SU-DHL-6 (cell line): Measurements from ENCODE around the gene SPTBN1.

Source experiments
- H2AFZ ChIP-seq: fragments of 200-600 bp; sonication (generic); 2 replicates; pipeline ENCODE4 v1.6.1; 2014; ENCODE audit warnings: low read depth, mild to moderate bottlenecking, moderate library complexity, mixed read lengths, antibody characterized with exemption, low read length; ENCODE audit not compliant: severe bottlenecking
- H3F3A ChIP-seq: fragments of 200-600 bp; shearing (Covaris generic); 2 replicates; pipeline ENCODE4 v1.6.0; 2016; ENCODE audit warnings: antibody characterized with exemption, mild to moderate bottlenecking; ENCODE audit not compliant: insufficient read depth
- H3K27ac ChIP-seq: fragments of 200-600 bp; sonication (generic); 2 replicates; pipeline ENCODE4 v1.5.1; 2016; ENCODE audit warnings: low read depth, mild to moderate bottlenecking, low read length, moderate library complexity, mixed read lengths
- H3K27me3 ChIP-seq: fragments of 200-600 bp; sonication (generic), shearing (Covaris generic); 2 replicates; pipeline ENCODE4 v1.6.0; 2014; ENCODE audit warnings: mild to moderate bottlenecking, low read length
- H3K36me3 ChIP-seq: fragments of 200-600 bp; sonication (generic); 2 replicates; pipeline ENCODE4 v1.6.1; 2014; ENCODE audit warnings: mild to moderate bottlenecking, low read length, mixed read lengths
- H3K4me2 ChIP-seq: fragments of 300-600, 200-600 bp; shearing (Covaris generic), sonication (generic); 2 replicates; pipeline ENCODE4 v1.6.0; 2014; ENCODE audit warnings: low read length, low read depth, mild to moderate bottlenecking; ENCODE audit not compliant: poor library complexity, severe bottlenecking
- H3K4me3 ChIP-seq: fragments of 200-600 bp; sonication (generic); 2 replicates; pipeline ENCODE4 v1.5.1; 2014; ENCODE audit warnings: antibody characterized with exemption, low read length, mild to moderate bottlenecking, mixed read lengths; ENCODE audit not compliant: insufficient read depth, poor library complexity, severe bottlenecking
- H3K79me2 ChIP-seq: fragments of 200-600 bp; sonication (generic); 2 replicates; pipeline ENCODE4 v1.6.1; 2014; ENCODE audit warnings: mild to moderate bottlenecking, low read length, moderate library complexity; ENCODE audit not compliant: insufficient read depth
- H3K9ac ChIP-seq: fragments of 200-600 bp; sonication (generic); 2 replicates; pipeline ENCODE4 v1.7.0; 2014; ENCODE audit warnings: mild to moderate bottlenecking, low read length
- H3K9me2 ChIP-seq: fragments of 200-600 bp; sonication (generic); replicated peaks from 2 replicates; pipeline ENCODE4 v1.6.1; 2014; ENCODE audit warnings: low read length; ENCODE audit not compliant: insufficient read depth
- H3K9me3 ChIP-seq: fragments of 200-600 bp; sonication (generic); 2 replicates; pipeline ENCODE4 v1.6.1; 2014; ENCODE audit warnings: low read length, mixed read lengths; ENCODE audit not compliant: insufficient read depth
- H4K20me1 ChIP-seq: fragments of 200-600 bp; sonication (generic); 2 replicates; pipeline ENCODE4 v1.6.1; 2014; ENCODE audit warnings: low read depth, mild to moderate bottlenecking, antibody characterized with exemption, low read length, moderate library complexity, mixed read lengths
- CTCF ChIP-seq: fragments of 200-600 bp; sonication (generic); IDR thresholded peaks from one replicate; pipeline ENCODE4 v1.5.1; 2017; ENCODE audit warnings: antibody characterized with exemption, mild to moderate bottlenecking, low read length, moderate library complexity; ENCODE audit not compliant: insufficient read depth, poor library complexity, severe bottlenecking
- EZH2phosphoT487 ChIP-seq: fragments of 200-600 bp; sonication (generic), shearing (Covaris generic); conservative IDR thresholded peaks from 2 replicates; pipeline ENCODE4 v1.6.1; 2018; ENCODE audit warnings: mild to moderate bottlenecking, antibody characterized with exemption, low read length, moderate library complexity, mixed read lengths

SPTBN1 gene

DNA sequence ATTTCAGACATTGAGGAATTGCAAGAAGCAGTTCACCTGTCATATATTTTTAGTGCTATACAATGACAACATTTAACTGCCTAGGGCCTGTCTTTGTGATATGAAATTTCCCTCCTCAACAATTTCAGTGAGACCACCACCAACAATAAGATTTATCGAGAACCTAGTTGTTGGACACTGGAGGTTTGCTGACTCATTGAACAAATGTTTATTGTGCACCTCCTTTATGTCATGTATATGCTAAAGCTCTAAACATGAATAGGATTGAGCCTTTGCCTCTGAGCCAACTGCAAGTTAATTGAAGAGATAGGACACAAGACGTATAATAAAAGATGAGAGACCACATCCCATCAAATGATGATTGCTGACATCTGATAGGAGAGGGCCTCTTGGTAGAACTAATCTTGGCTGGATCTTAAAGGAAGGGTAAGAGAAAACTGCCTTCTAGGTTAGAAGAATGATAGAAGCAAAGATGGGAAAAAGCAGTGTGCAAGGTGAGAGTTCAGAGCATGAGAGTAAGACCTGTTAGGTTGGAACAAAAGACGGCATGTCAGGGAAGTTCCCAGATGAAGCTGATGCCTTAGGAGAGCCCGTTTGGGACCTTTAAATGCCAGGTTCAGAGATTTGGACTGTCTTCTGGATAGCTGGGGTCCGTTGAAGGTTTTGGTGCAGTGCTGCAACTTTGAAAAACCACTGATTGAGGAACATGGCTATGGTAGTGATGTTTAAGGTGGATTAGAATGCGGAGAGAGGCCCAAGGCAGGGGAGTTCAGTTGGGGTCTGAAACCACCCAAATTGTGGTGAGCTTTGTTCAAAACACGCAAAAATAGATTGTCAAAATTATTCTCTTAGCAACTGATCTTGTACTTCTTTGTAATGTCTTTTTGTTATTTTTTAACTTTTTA, 134.3 kb downstream of the SPTBN1 start:
- no peak overlapping the region for H3K27ac ChIP-seq
- H3K27me3 ChIP-seq = no peaks in the 10 kb centered on the region
- H3K4me2 ChIP-seq = no peak overlapping the region
- H3K9me2 ChIP-seq = no peaks in the 10 kb centered on the region
- H3F3A ChIP-seq = no peaks in the 10 kb centered on the region
- H3K9me3 ChIP-seq = no peaks in the 10 kb centered on the region
- no peak overlapping the region for H2AFZ ChIP-seq
- no peaks in the 10 kb centered on the region for H3K79me2 ChIP-seq
- no peak overlapping the region for H3K4me3 ChIP-seq
- no peak overlapping the region for H3K9ac ChIP-seq
- no peaks in the 10 kb centered on the region for H4K20me1 ChIP-seq
- H3K36me3 ChIP-seq = no peaks in the 10 kb centered on the region
- TF ChIP-seq EZH2phosphoT487 (no peak), CTCF (no peak)

DNA sequence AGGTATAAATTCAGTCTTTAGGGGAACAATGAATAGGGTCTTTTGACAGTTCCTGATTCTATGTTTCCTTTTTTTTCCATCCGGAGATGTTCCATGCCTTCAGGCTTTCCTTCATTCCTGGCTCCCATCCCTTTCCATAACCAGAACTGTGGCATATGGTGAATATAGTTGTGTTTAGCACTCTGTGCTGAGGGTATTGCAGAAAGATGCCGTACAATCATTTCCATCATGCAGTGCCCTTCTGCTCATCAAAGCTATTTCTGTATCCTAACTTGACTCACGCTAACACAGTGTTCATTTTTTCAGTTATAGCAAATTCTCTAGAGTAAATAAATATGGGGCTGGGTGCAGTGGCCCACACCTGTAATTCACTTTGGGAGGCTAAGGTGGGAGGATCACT, 135.4 kb downstream of the SPTBN1 start:
- no peaks in the 10 kb centered on the region; the same call in 1 of the 2 replicates for H3K79me2 ChIP-seq
- H3K4me2 ChIP-seq = no peak overlapping the region
- no peak for TF ChIP-seq CTCF
- no peak for TF ChIP-seq EZH2phosphoT487

DNA sequence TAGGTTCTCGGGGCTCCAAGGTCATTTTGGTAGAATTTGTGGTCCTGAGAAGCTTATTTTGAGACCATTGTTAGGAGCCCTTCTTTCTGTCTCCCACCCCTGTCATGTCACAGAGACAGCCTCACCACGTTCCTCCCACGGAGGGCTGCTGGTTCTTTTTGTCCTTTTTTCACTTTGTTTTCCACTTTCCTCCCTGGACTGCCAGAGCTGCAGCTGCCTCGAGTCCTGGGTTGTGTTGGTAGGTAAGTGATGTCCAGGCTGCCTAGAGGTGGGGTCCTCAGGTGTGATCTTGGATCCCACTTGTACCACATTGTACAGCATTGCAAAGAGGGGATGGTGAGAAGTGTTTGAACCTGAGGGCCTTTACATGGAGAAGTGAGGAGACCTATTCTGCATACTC, 137.1 kb downstream of the SPTBN1 start:
- Histone ChIP-seq H3K4me3 (no peak overlapping the region), H3K27me3 (no peaks in the 10 kb centered on the region), H3K27ac (no peak overlapping the region), H3F3A (no peaks in the 10 kb centered on the region), H3K36me3 (no peaks in the 10 kb centered on the region), H3K9me2 (no peaks in the 10 kb centered on the region), H3K79me2 (no peaks in the 10 kb centered on the region; the same call in 1 of the 2 replicates), H3K9ac (no peak overlapping the region), H4K20me1 (no peaks in the 10 kb centered on the region), H3K9me3 (no peaks in the 10 kb centered on the region), H2AFZ (no peak overlapping the region), H3K4me2 (no peak overlapping the region)
- TF ChIP-seq EZH2phosphoT487 = no peak
- TF ChIP-seq CTCF = no peak

More for the DNA sequence above, 135.4 kb downstream of the SPTBN1 start:
- Histone ChIP-seq H2AFZ (no peak overlapping the region), H3K9me3 (no peaks in the 10 kb centered on the region), H3K9me2 (no peaks in the 10 kb centered on the region), H3K36me3 (no peaks in the 10 kb centered on the region), H3F3A (no peaks in the 10 kb centered on the region), H4K20me1 (no peaks in the 10 kb centered on the region), H3K27me3 (no peaks in the 10 kb centered on the region), H3K9ac (no peak overlapping the region), H3K27ac (no peak overlapping the region), H3K4me3 (no peak overlapping the region)
